Measurements from ENCODE around the gene TP53I13.
A peak's percentile ranks its signal among the peaks of the same experiment; 100 is the strongest.

Gene TP53I13

DNA sequence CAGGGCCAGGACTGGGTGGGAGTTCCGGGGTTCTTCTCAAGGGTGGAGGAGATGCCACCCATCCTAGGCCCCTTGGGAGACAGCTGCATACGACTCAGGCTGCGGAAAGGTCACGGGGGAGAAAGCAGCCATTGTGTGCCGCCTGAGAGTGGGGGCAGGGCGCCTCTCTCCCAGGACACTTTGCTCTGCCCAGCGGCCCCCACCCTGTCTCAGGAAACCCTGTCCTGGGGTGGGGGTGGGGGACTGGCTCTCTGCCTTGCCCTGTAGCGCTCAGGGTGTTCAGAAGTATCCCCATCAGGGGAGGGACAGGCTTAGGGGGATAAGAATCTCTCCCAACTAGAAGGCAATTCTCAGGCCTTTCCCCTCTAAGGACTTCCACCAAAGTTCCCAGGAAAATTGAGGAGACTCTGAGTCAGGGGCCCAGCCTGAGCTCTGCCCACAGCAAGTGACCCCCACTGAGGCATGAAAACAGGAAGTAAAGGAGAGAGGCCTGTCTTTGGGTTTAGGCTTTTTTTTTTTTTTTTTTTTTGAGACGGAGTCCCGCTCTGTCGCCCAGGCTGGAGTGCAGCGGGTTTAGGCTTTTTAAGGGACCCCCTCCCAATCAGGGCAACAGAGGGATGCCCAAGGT lies 16.1 kb downstream of the TP53I13 start:
- no peak for DNase-seq (ENCODE audit: low spot score)
- Histone ChIP-seq H3K14ac (ENCODE audit: low read length) (peak overlapping the region; percentile 25), H4K91ac (ENCODE audit: low read depth, low read length, poor library complexity) (no peak overlapping the region), H4K8ac (ENCODE audit: low read depth, low read length) (no peak overlapping the region), H3K27me3 (ENCODE audit: control insufficient read depth in 3 of 3, insufficient read depth in 3 of 3, low read depth in 1 of 3, low read length in 3 of 3) (no peaks in the 10 kb centered on the region), H3K23ac (ENCODE audit: low read depth, low read length, poor library complexity) (no peak overlapping the region), H2AFZ (ENCODE audit: low read length) (no peak overlapping the region), H3K4ac (ENCODE audit: low read length) (no peak overlapping the region), H3K4me2 (ENCODE audit: insufficient read depth, low read length, poor library complexity, severe bottlenecking) (no peak overlapping the region), H3K4me1 (ENCODE audit: control insufficient read depth in 2 of 2, insufficient read depth in 1 of 2, low read depth in 1 of 2, low read length in 2 of 2) (peaks cover 20 to 34% of the 10 kb centered on the region in 2 donors), H2BK12ac (ENCODE audit: low read length) (no peak overlapping the region), H2BK5ac (ENCODE audit: low read length) (peak overlapping the region; percentile 72), H3K27ac (replicated peaks; ENCODE audit: low read length) (peak overlapping the region; percentile 20), H2BK120ac (ENCODE audit: low read depth, low read length) (peak overlapping the region; percentile 50), H3K36me3 (replicated peaks in 1 of 2; ENCODE audit: control insufficient read depth in 2 of 2, insufficient read depth in 2 of 2, low read length in 2 of 2) (peaks cover 24 to 40% of the 10 kb centered on the region in 2 donors), H3K4me3 (ENCODE audit: low read length in 2 of 2) (no peak overlapping the region), H2BK15ac (ENCODE audit: low read length) (peak overlapping the region; percentile 38), H2AK5ac (ENCODE audit: low read depth, low read length) (peak overlapping the region; percentile 58), H3K9ac (ENCODE audit: low read depth, low read length, poor library complexity) (no peak overlapping the region), H3K79me1 (ENCODE audit: low read depth, low read length) (peaks cover 17% of the 10 kb centered on the region), H3K9me3 (replicated peaks in 1 of 2; ENCODE audit: control insufficient read depth in 2 of 2, insufficient read depth in 1 of 2, low read depth in 1 of 2, low read length in 2 of 2) (no peaks in the 10 kb centered on the region), H3K18ac (ENCODE audit: low read length) (peak overlapping the region; percentile 41)
- WGBS, 2 donors (ENCODE audit: extremely low coverage in 2 of 2, insufficient read length in 2 of 2, insufficient replicate concordance in 1 of 2) = no CpG with 5 or more reads among the region's 12 CpGs

DNA sequence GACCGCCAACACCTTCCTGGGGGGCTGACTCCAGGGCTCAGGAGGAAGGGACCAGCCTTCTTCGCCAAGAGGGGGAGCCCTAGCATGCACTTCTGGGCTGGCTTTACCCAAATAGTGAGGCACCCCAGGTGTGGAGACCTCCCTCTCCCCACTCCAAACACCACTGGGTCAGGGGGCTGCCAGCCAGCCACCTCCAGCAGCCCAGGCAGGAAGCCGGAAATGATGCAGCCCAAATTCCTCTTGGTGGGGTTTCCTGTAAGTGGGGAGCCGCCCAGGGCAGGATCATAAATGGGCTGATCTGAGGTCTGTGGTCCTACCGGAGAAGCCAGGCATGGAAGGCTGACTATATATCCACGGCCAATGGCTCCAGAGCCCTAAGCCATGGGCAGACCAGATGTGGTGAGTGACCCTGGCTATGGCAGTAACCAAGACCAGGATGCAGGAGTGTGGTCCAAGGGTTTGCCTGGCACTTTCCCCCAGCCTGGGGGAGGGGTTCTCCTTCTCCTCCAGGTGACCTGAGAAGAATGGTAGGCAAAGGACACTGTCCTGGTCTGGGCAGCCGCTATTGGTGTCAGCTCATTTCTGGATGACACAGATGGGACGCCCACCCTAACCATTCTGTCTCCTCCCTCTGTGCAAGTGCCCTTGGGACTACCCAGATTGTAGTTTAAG lies 16.7 kb downstream of the TP53I13 start:
- H3K27me3 ChIP-seq (ENCODE audit: control insufficient read depth in 3 of 3, insufficient read depth in 3 of 3, low read depth in 1 of 3, low read length in 3 of 3) = no peaks in the 10 kb centered on the region
- peak overlapping the region; percentile 72 for H2BK5ac ChIP-seq (ENCODE audit: low read length)
- DNase-seq (ENCODE audit: low spot score) = no peak
- H3K4ac ChIP-seq (ENCODE audit: low read length) = no peak overlapping the region
- H2AFZ ChIP-seq (ENCODE audit: low read length) = no peak overlapping the region
- H3K9me3 ChIP-seq (replicated peaks in 1 of 2; ENCODE audit: control insufficient read depth in 2 of 2, insufficient read depth in 1 of 2, low read depth in 1 of 2, low read length in 2 of 2) = no peaks in the 10 kb centered on the region
- H2BK120ac ChIP-seq (ENCODE audit: low read depth, low read length) = no peak overlapping the region
- H3K36me3 ChIP-seq (replicated peaks in 1 of 2; ENCODE audit: control insufficient read depth in 2 of 2, insufficient read depth in 2 of 2, low read length in 2 of 2) = peaks cover 17 to 34% of the 10 kb centered on the region in 2 donors
- H3K4me1 ChIP-seq (ENCODE audit: control insufficient read depth in 2 of 2, insufficient read depth in 1 of 2, low read depth in 1 of 2, low read length in 2 of 2) = peaks cover 24 to 40% of the 10 kb centered on the region in 2 donors
- H4K91ac ChIP-seq (ENCODE audit: low read depth, low read length, poor library complexity) = no peak overlapping the region
- no peak overlapping the region for H3K27ac ChIP-seq (replicated peaks; ENCODE audit: low read length)
- H3K14ac ChIP-seq (ENCODE audit: low read length) = no peak overlapping the region
- peak overlapping the region; percentile 58 for H2AK5ac ChIP-seq (ENCODE audit: low read depth, low read length)
- no peak overlapping the region for H3K4me2 ChIP-seq (ENCODE audit: insufficient read depth, low read length, poor library complexity, severe bottlenecking)
- H3K18ac ChIP-seq (ENCODE audit: low read length) = peak overlapping the region; percentile 62
- H3K23ac ChIP-seq (ENCODE audit: low read depth, low read length, poor library complexity) = no peak overlapping the region
- no CpG with 5 or more reads among the region's 8 CpGs for WGBS, 2 donors (ENCODE audit: extremely low coverage in 2 of 2, insufficient read length in 2 of 2, insufficient replicate concordance in 1 of 2)
- no peak overlapping the region for H4K8ac ChIP-seq (ENCODE audit: low read depth, low read length)
- H2BK15ac ChIP-seq (ENCODE audit: low read length) = peak overlapping the region; percentile 30
- no peak overlapping the region for H3K9ac ChIP-seq (ENCODE audit: low read depth, low read length, poor library complexity)
- H3K79me1 ChIP-seq (ENCODE audit: low read depth, low read length) = peaks cover 17% of the 10 kb centered on the region
- no peak overlapping the region for H2BK12ac ChIP-seq (ENCODE audit: low read length)
- H3K4me3 ChIP-seq (ENCODE audit: low read length in 2 of 2) = no peak overlapping the region

DNA sequence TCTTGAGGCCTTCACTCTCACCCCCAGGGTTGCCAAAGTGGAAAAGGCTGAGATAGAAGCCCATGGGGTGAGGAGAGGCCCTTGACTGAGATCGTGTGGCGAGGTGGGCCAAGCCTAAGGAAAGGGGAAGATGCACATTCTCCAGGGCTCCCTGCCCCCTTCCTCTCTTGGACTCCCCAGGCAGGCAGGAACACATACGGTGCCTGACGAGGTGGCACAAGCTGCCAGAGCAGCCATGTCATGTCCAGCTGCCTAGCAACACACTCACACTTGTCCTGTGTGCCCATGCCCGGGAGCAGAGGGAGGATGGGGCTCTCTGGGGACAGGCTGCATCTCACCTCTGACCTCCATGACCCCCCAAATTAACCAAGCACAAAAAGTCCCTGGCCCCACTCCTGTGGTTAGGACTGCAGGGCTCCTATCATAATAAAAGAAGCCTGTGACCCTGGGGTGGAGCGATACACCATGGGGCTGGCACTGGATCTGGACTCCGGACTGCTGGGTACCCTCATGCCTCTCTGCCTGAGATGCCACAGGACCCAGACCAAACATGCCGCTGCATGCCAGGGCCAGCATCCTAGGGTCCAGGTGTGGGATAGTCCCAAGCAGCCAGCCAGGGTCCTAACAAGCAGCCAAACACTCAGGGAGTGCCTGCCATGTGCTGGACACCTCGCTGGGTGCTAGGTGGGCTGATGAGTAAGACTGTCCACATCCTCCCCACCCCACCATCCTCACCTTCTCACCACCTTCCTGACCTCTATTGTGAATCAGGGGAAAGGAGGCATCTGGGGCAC lies 18.4 kb downstream of the TP53I13 start:
- H3K4me3 ChIP-seq (ENCODE audit: low read length in 2 of 2) = peak overlapping the region in 1 of 2 donors; percentile 66

DNA sequence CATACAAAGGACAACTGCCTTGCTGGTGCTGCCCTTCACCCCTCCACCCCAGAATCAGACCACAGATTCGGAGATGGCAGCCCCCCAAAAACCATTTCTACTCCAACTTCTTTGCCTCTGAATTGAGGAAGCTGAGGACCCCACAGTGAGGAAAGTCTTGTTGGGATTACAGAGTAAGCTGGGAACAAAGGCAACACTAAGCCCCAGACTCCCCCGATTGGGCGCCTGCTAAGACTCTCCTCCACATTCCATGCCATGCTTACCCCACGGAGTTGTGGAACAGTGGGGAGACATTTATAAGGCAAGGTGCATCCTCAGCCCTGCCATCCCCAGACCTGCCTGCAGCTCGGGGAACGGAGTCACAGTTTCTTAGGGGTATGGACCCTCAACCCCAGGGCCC lies 19.1 kb downstream of the TP53I13 start:
- no peak overlapping the region for H3K27ac ChIP-seq (replicated peaks; ENCODE audit: low read length)
- no peaks in the 10 kb centered on the region for H3K27me3 ChIP-seq (ENCODE audit: control insufficient read depth in 3 of 3, insufficient read depth in 3 of 3, low read depth in 1 of 3, low read length in 3 of 3)
- no peak overlapping the region for H2AFZ ChIP-seq (ENCODE audit: low read length)
- peaks cover 7 to 16% of the 10 kb centered on the region in 2 donors for H3K36me3 ChIP-seq (replicated peaks in 1 of 2; ENCODE audit: control insufficient read depth in 2 of 2, insufficient read depth in 2 of 2, low read length in 2 of 2)
- no peak overlapping the region for H2BK12ac ChIP-seq (ENCODE audit: low read length)
- H3K14ac ChIP-seq (ENCODE audit: low read length) = no peak overlapping the region
- H3K4me3 ChIP-seq (ENCODE audit: low read length in 2 of 2) = peak overlapping the region in 1 of 2 donors; percentile 66
- H3K4ac ChIP-seq (ENCODE audit: low read length) = no peak overlapping the region
- H4K91ac ChIP-seq (ENCODE audit: low read depth, low read length, poor library complexity) = no peak overlapping the region
- no peak for DNase-seq (ENCODE audit: low spot score)
- no peak overlapping the region for H3K18ac ChIP-seq (ENCODE audit: low read length)
- H3K9me3 ChIP-seq (replicated peaks in 1 of 2; ENCODE audit: control insufficient read depth in 2 of 2, insufficient read depth in 1 of 2, low read depth in 1 of 2, low read length in 2 of 2) = no peaks in the 10 kb centered on the region
- no peak overlapping the region for H3K4me2 ChIP-seq (ENCODE audit: insufficient read depth, low read length, poor library complexity, severe bottlenecking)
- no peak overlapping the region for H4K8ac ChIP-seq (ENCODE audit: low read depth, low read length)
- no peak overlapping the region for H2BK120ac ChIP-seq (ENCODE audit: low read depth, low read length)
- peaks cover 46 to 57% of the 10 kb centered on the region in 2 donors for H3K4me1 ChIP-seq (ENCODE audit: control insufficient read depth in 2 of 2, insufficient read depth in 1 of 2, low read depth in 1 of 2, low read length in 2 of 2)
- H3K79me1 ChIP-seq (ENCODE audit: low read depth, low read length) = peaks cover 15% of the 10 kb centered on the region
- H3K23ac ChIP-seq (ENCODE audit: low read depth, low read length, poor library complexity) = peak overlapping the region; percentile 0
- no peak overlapping the region for H2BK15ac ChIP-seq (ENCODE audit: low read length)
- H3K9ac ChIP-seq (ENCODE audit: low read depth, low read length, poor library complexity) = no peak overlapping the region
- peak overlapping the region; percentile 90 for H2AK5ac ChIP-seq (ENCODE audit: low read depth, low read length)
- no peak overlapping the region for H2BK5ac ChIP-seq (ENCODE audit: low read length)
- no CpG with 5 or more reads among the region's 6 CpGs for WGBS, 2 donors (ENCODE audit: extremely low coverage in 2 of 2, insufficient read length in 2 of 2, insufficient replicate concordance in 1 of 2)

More for the DNA sequence above, 18.4 kb downstream of the TP53I13 start:
- H3K9me3 ChIP-seq (replicated peaks in 1 of 2; ENCODE audit: control insufficient read depth in 2 of 2, insufficient read depth in 1 of 2, low read depth in 1 of 2, low read length in 2 of 2) = no peaks in the 10 kb centered on the region
- H3K18ac ChIP-seq (ENCODE audit: low read length) = peak overlapping the region; percentile 5
- no peak for DNase-seq (ENCODE audit: low spot score)
- H3K27ac ChIP-seq (replicated peaks; ENCODE audit: low read length) = no peak overlapping the region
- no peak overlapping the region for H2AFZ ChIP-seq (ENCODE audit: low read length)
- peaks cover 14 to 23% of the 10 kb centered on the region in 2 donors for H3K36me3 ChIP-seq (replicated peaks in 1 of 2; ENCODE audit: control insufficient read depth in 2 of 2, insufficient read depth in 2 of 2, low read length in 2 of 2)
- peak overlapping the region; percentile 0 for H3K23ac ChIP-seq (ENCODE audit: low read depth, low read length, poor library complexity)
- no peak overlapping the region for H3K4ac ChIP-seq (ENCODE audit: low read length)
- H4K8ac ChIP-seq (ENCODE audit: low read depth, low read length) = no peak overlapping the region
- WGBS, 2 donors (ENCODE audit: extremely low coverage in 2 of 2, insufficient read length in 2 of 2, insufficient replicate concordance in 1 of 2) = no CpG with 5 or more reads among the region's 9 CpGs
- no peak overlapping the region for H2BK120ac ChIP-seq (ENCODE audit: low read depth, low read length)
- no peak overlapping the region for H3K14ac ChIP-seq (ENCODE audit: low read length)
- peak overlapping the region; percentile 61 for H2AK5ac ChIP-seq (ENCODE audit: low read depth, low read length)
- peak overlapping the region; percentile 19 for H2BK12ac ChIP-seq (ENCODE audit: low read length)
- H3K4me2 ChIP-seq (ENCODE audit: insufficient read depth, low read length, poor library complexity, severe bottlenecking) = no peak overlapping the region
- no peak overlapping the region for H3K9ac ChIP-seq (ENCODE audit: low read depth, low read length, poor library complexity)
- H4K91ac ChIP-seq (ENCODE audit: low read depth, low read length, poor library complexity) = no peak overlapping the region
- peaks cover 39 to 50% of the 10 kb centered on the region in 2 donors for H3K4me1 ChIP-seq (ENCODE audit: control insufficient read depth in 2 of 2, insufficient read depth in 1 of 2, low read depth in 1 of 2, low read length in 2 of 2)
- peaks cover 15% of the 10 kb centered on the region for H3K79me1 ChIP-seq (ENCODE audit: low read depth, low read length)
- no peak overlapping the region for H2BK15ac ChIP-seq (ENCODE audit: low read length)
- H2BK5ac ChIP-seq (ENCODE audit: low read length) = no peak overlapping the region
- no peaks in the 10 kb centered on the region for H3K27me3 ChIP-seq (ENCODE audit: control insufficient read depth in 3 of 3, insufficient read depth in 3 of 3, low read depth in 1 of 3, low read length in 3 of 3)
